GM12801 (cell line): Measurements from ENCODE around the gene LOXHD1.

Source experiments
- TF ChIP-seq, protein P1 (sequence below): IDR thresholded peaks from one replicate; pipeline ENCODE4 v1.5.1; 2011; ENCODE audit warnings: control low read depth; ENCODE audit not compliant: insufficient read length; ENCODE audit errors: extremely low read depth

LOXHD1 gene, protein sequence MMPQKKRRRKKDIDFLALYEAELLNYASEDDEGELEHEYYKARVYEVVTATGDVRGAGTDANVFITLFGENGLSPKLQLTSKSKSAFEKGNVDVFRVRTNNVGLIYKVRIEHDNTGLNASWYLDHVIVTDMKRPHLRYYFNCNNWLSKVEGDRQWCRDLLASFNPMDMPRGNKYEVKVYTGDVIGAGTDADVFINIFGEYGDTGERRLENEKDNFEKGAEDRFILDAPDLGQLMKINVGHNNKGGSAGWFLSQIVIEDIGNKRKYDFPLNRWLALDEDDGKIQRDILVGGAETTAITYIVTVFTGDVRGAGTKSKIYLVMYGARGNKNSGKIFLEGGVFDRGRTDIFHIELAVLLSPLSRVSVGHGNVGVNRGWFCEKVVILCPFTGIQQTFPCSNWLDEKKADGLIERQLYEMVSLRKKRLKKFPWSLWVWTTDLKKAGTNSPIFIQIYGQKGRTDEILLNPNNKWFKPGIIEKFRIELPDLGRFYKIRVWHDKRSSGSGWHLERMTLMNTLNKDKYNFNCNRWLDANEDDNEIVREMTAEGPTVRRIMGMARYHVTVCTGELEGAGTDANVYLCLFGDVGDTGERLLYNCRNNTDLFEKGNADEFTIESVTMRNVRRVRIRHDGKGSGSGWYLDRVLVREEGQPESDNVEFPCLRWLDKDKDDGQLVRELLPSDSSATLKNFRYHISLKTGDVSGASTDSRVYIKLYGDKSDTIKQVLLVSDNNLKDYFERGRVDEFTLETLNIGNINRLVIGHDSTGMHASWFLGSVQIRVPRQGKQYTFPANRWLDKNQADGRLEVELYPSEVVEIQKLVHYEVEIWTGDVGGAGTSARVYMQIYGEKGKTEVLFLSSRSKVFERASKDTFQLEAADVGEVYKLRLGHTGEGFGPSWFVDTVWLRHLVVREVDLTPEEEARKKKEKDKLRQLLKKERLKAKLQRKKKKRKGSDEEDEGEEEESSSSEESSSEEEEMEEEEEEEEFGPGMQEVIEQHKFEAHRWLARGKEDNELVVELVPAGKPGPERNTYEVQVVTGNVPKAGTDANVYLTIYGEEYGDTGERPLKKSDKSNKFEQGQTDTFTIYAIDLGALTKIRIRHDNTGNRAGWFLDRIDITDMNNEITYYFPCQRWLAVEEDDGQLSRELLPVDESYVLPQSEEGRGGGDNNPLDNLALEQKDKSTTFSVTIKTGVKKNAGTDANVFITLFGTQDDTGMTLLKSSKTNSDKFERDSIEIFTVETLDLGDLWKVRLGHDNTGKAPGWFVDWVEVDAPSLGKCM (N-terminal part only)

DNA sequence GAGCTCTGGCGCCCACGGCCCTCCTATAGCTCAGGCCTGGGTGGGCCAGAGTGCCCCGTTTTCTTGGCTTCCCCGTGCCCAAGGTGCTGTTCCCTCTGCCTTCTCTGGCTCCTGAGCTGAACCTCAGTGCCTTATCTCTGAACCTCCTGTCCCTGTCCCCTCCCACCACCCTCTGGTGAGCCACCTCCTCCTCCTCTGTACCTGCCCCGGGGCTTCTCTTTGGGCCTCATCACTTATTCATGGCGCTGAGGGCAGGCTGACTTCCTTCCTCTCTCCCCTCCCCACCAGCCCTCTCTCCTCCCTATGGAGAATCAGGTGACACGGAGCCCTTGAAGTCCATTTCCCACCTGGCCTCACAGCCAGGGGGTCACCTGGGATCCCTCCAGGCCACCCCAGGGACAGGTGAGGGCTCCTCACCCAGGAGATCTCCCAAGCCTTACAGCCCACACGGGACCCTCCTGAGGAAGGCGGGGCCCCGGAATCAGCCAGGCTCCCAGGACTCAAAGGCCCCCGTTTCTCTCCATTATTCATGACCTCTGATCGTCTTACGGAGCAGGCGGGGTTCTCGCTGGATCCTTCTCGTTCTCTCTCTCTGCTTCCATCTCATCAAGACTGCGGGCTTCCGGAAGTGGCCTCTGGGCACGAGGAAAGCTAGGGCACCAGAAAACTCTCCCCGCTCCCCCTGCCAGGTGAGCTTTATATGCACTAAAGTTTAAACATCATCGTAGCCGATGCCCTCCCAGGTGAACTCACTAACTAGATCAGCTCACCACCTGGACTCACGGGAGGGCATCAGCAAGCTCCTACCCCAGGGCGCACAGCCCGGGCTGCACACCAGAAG lies at the start of gene LOXHD1:
Gene LOXHD1 (minus strand): TSS at position 106 of the 841 bp plus-strand sequence. CDS start 187 bp downstream, outside the sequence.
- TF ChIP-seq, protein P1, sequence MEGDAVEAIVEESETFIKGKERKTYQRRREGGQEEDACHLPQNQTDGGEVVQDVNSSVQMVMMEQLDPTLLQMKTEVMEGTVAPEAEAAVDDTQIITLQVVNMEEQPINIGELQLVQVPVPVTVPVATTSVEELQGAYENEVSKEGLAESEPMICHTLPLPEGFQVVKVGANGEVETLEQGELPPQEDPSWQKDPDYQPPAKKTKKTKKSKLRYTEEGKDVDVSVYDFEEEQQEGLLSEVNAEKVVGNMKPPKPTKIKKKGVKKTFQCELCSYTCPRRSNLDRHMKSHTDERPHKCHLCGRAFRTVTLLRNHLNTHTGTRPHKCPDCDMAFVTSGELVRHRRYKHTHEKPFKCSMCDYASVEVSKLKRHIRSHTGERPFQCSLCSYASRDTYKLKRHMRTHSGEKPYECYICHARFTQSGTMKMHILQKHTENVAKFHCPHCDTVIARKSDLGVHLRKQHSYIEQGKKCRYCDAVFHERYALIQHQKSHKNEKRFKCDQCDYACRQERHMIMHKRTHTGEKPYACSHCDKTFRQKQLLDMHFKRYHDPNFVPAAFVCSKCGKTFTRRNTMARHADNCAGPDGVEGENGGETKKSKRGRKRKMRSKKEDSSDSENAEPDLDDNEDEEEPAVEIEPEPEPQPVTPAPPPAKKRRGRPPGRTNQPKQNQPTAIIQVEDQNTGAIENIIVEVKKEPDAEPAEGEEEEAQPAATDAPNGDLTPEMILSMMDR, result no peak

DNA sequence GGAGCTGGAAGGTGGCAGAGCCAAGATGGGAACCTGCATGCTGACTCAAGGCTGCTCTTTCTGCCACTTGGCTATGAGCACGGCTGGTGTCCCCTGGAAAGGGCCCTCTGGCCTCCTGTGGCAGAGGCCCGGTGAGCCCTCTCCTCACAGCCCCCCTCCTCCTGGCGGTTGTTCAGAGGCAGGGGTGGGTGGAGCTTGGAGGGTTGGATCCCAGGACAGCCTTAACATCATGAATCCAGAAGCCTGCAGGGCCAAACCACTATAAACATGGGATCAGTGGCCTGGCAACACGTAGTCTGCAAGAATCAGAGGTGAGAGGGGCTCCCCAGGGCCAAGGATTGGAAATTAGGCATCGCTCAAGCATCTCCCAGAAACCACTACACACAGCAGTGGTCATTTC lies 48.5 kb upstream of the LOXHD1 start:
- TF ChIP-seq, protein P1, result no peak

DNA sequence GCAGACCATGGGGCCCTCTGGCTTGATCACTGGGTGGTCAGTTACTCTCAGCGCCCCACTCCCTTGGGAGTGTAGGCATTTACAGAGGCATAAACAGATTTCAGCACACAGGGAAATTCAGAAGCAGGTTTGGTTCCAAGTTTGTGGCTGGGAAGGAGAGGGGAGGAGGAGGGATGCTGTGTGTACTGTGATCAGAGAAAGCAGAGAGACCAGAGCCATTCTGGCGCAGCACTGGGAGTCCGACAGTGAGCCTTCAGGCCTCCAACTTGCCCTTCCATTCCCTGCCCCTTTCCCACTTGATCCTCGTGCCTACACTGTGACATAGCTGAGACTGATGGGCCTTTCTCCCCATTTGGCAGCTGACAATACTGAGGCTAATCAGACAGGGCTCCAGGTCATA lies 47.8 kb upstream of the LOXHD1 start:
- TF ChIP-seq, protein P1, result no peak

DNA sequence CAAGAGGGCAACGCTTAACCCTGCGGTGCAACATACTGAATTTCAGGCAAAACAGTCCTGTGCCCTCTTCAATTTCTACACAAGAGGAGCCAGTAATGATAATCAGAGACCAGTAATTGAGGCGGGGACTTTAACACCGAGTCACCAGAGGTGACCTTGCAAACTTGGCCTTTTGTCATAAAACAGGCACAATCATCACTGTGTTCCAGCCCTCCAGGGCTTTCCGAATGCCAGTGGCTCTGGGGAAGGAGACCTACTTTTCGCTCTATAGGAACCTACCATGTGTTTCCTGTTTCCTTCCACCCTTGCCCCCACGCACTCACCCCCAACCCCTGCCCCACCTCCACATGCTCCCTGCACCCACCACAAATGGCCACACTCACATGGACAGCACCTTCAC lies 47.2 kb upstream of the LOXHD1 start:
- TF ChIP-seq, protein P1, result no peak

DNA sequence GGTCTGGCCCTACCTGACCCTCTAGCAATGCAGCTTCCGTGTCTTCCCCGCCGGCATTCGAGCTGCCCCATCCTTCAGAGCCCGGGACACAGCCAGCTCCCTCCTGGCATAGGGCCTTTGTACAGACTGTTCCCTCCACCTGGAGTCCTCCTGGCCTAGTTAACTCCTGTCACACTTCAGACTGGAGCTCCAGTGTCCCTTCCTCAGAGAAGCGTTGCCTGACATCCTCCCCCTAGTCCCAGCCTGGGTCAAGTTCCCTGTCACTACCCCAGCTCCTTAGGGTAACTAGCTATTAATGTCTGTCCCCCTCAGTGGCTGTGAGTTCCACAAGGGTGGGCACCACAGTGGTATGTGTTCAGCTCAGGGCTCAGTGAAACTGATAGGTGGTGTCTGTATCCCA lies 45.5 kb upstream of the LOXHD1 start:
- TF ChIP-seq, protein P1, result no peak

DNA sequence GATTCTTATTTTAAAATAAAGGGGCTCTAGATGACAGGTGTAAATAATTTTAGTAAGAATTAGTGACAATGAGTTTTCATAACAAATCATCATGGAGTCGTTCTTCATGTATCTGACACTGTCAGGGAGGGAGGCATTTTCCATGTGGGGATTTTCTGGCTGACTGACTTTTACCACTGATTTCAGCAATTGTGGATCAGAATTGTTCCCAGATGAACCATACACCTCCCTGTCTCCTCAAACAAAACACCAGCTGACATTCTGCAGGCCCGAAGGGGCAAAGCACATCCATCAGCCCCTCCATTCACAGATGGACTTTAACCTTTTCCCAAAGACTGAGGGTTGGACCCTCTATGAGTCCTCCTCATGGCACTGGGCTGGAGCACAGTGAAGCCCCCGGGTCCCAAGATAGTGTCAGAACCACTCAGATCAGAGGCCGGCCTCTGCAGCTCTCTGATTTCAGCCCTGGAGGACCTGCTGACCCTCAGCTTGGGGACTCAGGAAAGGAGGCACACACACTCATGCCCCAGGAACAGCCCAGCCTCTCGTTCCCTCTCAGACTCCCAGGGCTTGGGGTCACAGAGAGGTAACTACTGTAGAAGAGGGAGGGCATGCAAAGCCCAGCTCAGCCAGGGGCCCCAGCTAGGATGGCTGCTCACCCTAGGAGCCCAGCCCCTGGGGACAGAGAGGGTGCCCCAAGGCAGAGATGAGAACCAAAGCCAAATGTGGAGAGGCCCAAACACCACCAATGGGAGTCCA lies 43.2 kb upstream of the LOXHD1 start:
- TF ChIP-seq, protein P1, result no peak
